HL-60 (cell line): ENCODE results near the gene SEPSECS.

Source experiments
- POLR2AphosphoS5 ChIP-seq: IDR thresholded peaks from 2 replicates; pipeline ENCODE4 v1.6.1; 2012; ENCODE audit warnings: low read depth
- TF ChIP-seq, protein P1 (sequence below): IDR thresholded peaks from one replicate; pipeline ENCODE4 v1.5.1; 2011; ENCODE audit warnings: low read length, control low read depth, inconsistent platforms; ENCODE audit not compliant: insufficient read depth

GRCh38 chr4:25146076-25146475 lies 14.2 kb downstream of the SEPSECS start:
- TF ChIP-seq, protein P1, sequence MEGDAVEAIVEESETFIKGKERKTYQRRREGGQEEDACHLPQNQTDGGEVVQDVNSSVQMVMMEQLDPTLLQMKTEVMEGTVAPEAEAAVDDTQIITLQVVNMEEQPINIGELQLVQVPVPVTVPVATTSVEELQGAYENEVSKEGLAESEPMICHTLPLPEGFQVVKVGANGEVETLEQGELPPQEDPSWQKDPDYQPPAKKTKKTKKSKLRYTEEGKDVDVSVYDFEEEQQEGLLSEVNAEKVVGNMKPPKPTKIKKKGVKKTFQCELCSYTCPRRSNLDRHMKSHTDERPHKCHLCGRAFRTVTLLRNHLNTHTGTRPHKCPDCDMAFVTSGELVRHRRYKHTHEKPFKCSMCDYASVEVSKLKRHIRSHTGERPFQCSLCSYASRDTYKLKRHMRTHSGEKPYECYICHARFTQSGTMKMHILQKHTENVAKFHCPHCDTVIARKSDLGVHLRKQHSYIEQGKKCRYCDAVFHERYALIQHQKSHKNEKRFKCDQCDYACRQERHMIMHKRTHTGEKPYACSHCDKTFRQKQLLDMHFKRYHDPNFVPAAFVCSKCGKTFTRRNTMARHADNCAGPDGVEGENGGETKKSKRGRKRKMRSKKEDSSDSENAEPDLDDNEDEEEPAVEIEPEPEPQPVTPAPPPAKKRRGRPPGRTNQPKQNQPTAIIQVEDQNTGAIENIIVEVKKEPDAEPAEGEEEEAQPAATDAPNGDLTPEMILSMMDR, result no peak
- TF ChIP-seq POLR2AphosphoS5, result no peak
